Hippocampal formation (tissue), 2 donors: Measurements from ENCODE around the gene SMIM35.
"Not testable (repeated sequence)": the region's sequence is repeated elsewhere in the genome, so short reads cannot be mapped to it uniquely, and the experiment has no call there.

Experiments
- DNase-seq, 2 donors: peaks; one replicate each; lab custom pipeline; 2025; lab: John Stamatoyannopoulos, UW

Gene SMIM35

GRCh38 chr11:118027694-118028093 is 59.1 kb downstream of the SMIM35 start:
- DNase-seq: no peak

DNA sequence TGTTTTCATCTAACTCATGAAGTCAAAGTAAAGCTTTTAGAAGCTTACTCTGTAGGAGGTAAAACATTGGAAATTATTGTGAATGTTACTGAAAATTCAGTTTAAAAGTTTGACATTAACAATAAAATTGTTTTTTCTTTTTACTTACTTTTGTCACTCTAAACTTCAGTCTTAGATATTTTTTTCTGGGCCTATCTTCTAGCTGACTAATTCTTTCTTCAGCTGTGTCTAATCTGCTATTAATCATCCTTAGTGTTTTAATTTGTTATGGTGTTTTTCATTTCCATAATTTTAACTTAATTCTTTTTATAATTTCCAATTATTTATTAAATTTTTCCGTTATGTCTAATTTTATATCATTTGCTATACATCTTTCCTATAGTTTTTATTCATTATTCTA is 65.6 kb downstream of the SMIM35 start:
- DNase-seq: no peak

DNA sequence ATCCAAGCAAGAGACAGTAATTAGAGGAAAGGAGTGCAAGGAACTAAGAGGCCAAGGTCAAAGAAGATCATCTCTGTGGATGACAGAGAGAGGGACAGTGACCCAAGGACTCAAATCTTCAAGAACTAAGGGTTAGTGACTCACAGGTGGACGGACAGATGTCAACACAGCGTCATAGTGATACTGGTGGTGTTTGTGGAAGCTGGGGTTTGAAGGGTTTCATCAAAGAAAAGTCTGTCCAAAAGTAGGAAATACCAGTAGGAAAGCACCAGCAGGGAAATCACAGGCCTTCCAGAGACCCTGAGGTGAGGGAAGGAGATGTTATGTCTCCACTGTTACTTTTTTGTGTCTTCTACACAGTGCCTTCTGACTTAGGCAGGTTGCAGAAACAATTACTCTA is 68.4 kb downstream of the SMIM35 start:
- no peak for DNase-seq

GRCh38 chr11:118017631-118018315 is 69.0 kb downstream of the SMIM35 start:
- no peak for DNase-seq

DNA sequence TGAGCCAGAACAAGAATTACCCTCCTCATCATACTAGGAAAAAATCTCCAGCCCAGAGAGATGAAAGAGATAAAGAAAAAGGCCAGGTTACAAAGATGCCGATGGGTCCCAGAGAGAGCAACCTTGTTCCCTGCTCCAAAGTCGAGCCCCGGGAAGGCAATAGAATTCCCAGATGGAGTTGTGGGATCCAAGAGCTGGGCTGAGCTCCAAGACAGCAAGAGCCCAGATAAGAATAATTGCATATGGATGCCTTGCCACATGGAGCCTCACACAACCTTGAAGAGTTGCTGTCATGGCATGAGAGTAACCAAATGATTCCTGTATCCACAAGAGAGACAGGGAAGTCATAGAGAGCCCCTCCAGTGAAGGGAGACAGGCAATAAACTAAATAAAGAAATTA is 69.7 kb downstream of the SMIM35 start:
- DNase-seq: no peak

GRCh38 chr11:118016104-118016503 is 70.7 kb downstream of the SMIM35 start:
- no peak for DNase-seq

GRCh38 chr11:118015385-118015841 is 71.3 kb downstream of the SMIM35 start:
- no peak for DNase-seq

DNA sequence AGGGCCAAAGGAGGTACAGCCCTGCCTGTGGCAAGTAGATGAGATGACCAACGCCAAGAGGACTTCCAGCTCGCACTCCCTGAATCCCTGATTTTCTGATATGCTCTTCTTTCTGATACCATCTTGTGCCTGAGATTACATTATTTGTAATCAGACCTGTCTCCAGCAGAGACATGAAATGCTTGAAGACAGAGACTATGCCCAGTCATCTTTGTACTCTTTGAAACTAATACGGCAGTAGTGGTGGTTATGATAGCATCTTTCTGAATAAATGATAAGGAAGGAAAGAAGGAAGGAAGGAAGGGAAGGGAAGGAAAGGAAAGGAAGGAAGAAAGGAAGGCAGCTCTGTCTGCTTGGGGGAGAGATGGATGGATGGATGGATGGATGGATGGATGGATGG is 72.7 kb downstream of the SMIM35 start:
- no peak for DNase-seq

- peak in 1 of 2 donors; percentile 22 for DNase-seq
Observed at GRCh38 chr11:118012083-118012669, 74.6 kb downstream of the SMIM35 start.

DNA sequence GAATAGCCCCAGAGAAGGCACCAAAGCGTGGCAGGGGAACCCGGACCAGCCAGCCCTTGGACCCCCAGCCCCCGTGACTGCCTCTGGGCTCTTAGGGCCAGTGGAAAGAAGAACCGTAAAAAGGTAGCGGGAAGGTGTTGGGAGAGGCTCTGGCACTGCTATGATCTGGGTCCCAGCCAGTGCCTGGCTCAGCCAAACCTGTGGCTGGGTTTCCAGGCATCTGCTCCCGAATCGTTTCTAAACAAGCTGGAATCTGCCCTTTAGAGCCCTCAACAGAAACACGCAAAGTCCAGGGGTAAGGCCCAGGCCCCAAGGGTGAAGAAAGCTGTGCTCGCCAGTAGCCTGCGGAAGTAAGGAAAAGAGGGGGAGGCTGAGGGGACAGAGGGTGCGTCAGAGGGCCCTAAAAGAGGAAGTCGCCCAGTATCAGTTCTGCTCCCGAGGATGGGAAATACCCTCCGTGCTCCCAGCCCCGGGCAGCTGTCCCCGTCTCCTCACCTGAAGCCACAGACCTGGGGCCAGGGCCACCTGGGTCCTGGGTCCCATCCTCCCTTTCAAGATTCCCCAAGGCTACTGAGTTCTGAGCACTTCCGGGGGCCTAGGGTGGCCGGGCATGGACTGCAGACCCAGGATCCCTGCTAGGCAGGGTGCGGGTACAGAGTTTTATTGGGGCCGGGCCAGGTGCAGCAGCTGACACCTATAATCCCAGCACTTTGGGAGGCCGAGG is 75.9 kb downstream of the SMIM35 start:
- DNase-seq: peak in 1 of 2 donors; percentile 41

- no peak for DNase-seq
Observed at GRCh38 chr11:118009864-118010737, 76.7 kb downstream of the SMIM35 start.

DNA sequence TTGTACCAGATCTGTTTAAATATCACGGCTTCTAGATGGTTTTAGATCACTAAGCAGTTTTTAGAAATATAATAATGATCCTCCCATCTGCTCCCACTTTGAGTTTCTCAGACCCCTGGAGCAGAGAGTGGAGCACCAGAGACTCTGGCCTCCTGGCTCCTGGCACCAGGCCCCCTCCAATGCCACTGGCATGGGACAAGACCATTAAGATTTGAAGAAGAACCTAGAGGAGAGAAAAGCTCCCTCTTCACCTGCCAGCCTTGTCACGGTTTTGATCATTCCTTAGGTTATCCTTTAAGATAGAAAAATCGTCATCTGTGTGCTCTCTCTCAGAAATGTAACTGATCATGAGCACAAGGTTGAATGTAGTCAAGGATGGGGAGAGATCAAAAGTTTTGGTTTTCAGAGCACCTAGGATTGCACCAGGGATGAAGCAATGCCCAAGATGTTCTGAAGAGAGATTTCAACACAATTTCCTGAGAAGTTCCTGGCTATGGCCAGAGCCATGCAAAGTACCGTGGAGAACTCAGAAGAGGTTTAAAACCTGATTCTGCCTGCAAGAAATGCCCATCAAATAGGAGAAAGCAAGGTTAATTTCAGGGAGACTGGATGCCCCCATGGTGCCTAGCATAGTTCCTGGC is 78.4 kb downstream of the SMIM35 start:
- DNase-seq: no peak

DNA sequence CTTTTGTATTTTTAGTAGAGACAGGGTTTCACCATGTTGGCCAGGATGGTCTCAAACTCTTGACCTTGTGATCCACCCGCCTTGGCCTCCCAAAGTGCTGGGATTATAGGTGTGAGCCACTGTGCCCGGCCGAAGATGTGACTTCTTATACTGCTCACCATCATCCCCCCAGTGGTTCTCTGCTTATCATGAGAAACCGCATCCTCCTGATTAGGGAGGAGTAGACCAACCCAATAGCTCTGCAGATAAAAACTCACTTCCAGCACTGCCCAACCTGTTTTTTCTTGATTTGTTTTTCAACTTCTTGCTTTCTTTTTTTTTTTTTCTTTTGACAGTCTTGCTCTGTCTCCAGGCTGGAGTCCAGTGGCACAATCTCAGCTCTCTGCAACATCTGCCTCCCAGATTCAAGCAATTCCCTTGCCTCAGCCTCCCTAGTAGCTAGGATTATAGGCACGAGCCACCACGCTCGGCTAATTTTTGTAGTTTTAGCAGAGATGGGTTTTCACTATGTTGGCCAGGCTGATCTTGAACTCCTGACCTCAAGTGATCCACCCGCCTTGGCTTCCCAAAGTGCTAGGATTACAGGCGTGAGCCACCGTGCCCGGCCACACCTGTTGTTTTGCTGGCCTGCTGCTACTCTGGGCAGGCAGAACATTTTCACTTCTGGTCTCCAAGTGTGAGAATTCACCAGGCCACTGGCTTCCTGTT is 79.0 kb downstream of the SMIM35 start:
- DNase-seq: not testable (repeated sequence)

DNA sequence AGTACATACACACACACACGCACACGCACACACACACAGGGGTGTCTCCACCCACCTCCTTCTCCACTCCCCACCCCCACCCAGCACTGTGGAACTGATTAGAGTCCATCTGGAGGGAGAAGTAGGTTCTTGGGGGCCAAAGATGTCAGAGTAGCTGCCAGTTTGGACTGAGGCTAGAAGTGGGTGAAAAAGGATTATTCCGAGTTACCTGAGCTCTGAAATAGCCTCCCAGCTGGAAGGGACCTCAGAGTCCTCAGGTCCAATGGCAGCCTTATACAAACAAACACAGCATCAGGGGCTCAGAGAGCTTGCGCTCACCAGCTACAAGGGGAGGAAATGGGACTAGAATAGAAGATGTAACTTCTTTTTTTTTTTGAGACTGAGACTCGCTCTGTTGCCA is 79.7 kb downstream of the SMIM35 start:
- DNase-seq: no peak

DNA sequence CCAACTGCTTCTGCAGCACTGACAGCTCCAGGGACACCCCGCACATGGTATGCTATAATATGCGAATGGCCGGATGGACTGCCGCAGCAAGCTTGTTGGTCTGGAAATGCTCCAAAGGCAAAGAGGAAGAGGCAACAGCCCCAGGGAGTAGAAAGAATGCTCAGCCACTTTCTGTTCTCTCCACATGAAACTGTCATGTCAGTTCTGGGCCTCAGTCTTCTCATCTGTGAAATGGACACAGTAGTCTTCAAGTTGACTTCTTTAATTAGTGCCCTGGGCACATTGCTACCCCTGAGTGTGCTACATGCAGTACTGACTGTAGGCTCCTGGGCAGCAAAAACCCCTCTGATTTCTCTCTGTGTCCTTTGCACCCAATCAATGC is 80.6 kb downstream of the SMIM35 start:
- DNase-seq: no peak

- DNase-seq: no peak
Observed at GRCh38 chr11:118005224-118006152, 81.3 kb downstream of the SMIM35 start.

- no peak for DNase-seq
Observed at GRCh38 chr11:118004543-118005223, 82.1 kb downstream of the SMIM35 start.

DNA sequence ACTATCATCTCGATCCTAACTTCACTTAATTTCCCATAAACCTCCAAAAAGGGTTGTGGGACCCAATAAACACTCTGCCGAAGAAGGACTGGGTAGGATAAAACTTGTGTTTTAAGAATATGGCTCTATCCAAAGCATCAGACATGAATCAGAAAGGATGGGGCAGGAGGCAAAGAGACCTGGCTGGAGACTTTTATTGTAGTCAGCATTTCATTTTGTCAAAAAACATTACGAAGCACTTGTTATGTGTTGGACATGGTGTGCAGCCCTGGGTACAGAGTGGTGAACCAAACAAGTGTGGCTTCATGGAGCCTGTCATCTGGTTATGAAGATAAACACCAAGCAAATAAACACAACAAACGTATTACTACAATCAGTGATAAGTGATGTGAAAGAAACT is 83.3 kb downstream of the SMIM35 start:
- DNase-seq: no peak
